Measurements from ENCODE around the gene ACO1. TPM values are rescaled to one million over a fixed set of nuclear protein-coding genes. Genes with fewer than 3 reads are reported as not detected.

The ACO1 gene
- total RNA-seq (2022; extraction: Qiagen RNA extraction; ENCODE audit: low read depth), result 26.4 to 30.1 TPM (median 27.5 TPM) in 5 replicates

GRCh38 chr9:32384364-32385151 is at the start of gene ACO1:
Gene ACO1, plus strand, starts transcription at chr9:32384643. Its CDS starts 20,864 bp downstream, at chr9:32405507.

Other genes with a start within 250 kb of the ACO1 start
- 2.8 to 4.7 TPM (median 3.5 TPM) in 5 replicates for gene RIGI, start 141.6 kb downstream of the ACO1 start, total RNA-seq (2022; extraction: Qiagen RNA extraction; ENCODE audit: low read depth)
- gene SMIM27, start 167.7 kb downstream of the ACO1 start, total RNA-seq (2022; extraction: Qiagen RNA extraction; ENCODE audit: low read depth), result 13.2 to 19.4 TPM (median 14.9 TPM) in 5 replicates
- 11.5 to 18.7 TPM (median 12.4 TPM) in 5 replicates for gene TOPORS, start 167.9 kb downstream of the ACO1 start, total RNA-seq (2022; extraction: Qiagen RNA extraction; ENCODE audit: low read depth)
- 102 to 115 TPM (median 102 TPM) in 5 replicates for gene NDUFB6, start 188.5 kb downstream of the ACO1 start, total RNA-seq (2022; extraction: Qiagen RNA extraction; ENCODE audit: low read depth)